ENCODE data around the gene WDR76.
"Not testable (repeated sequence)": the region's sequence is repeated elsewhere in the genome, so short reads cannot be mapped to it uniquely, and the experiment has no call there.

The WDR76 gene

GRCh38 chr15:43826508-43827341 lies at the start of gene WDR76:
WDR76 (plus strand) TSS chr15:43827002; CDS start chr15:43827033, 31 bp downstream.
- peak; percentile 2 for DNase-seq

DNA sequence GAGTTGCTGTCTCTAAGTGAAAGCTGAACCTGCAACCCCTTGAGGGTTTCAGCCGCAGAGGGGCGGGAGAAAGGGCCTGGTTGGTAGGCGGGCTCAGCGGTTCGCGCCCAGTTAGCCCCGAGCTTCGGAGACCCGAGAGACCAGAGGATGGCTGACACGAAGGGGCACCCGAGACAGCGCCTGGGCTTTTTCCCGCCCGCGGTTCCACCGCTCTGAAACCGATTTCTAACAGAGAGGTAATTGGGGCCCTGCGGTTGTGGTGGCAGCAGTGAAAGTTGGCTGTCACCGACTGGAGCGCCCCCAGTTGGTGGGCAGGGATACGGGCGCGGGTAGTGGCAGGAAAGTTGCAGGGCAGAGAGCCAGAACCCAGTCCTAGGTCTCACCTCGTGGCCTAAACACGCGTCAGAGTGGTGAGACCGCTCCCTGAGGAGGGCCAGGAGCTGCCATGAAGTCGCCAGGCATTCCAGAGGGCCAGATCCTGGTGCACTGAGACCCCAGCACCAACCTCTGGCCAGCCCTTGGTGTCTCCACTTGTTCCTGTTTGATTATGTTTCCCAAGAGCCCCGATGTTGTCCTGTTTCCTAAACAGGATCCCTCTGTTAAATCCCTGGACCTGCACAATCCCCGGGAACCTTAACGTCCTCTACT lies 49.4 kb upstream of the WDR76 start:
- no peak for DNase-seq

GRCh38 chr15:43779016-43779415 lies 47.8 kb upstream of the WDR76 start:
- no peak for DNase-seq

DNA sequence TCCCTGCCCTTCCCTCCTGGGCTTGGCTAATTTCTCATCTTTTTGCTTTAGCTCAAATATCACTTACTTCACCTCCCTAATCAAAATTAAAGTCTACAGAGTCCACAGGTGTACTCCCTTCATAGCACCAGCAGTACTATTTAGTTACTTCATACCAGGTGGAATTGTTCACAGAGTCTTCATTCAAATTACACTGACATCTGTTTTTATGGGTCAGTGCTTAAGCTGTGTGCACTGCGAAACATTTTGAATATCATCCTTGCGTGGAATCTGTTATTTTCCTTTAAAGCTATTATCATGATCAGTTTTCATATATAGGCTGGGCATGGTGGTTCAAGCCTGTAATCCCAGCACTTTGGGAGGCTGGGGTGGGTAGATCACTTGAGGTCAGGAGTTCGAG lies 37.4 kb upstream of the WDR76 start:
- no peak for DNase-seq

- peak; percentile 68 for DNase-seq
Measured at GRCh38 chr15:43791993-43792760, 34.6 kb upstream of the WDR76 start, which contains the start of gene SERF2. SERF2 (plus strand) TSS chr15:43792320; CDS start chr15:43792377, 57 bp downstream.

- no peak for DNase-seq
Measured at GRCh38 chr15:43792761-43793476, 33.9 kb upstream of the WDR76 start.

DNA sequence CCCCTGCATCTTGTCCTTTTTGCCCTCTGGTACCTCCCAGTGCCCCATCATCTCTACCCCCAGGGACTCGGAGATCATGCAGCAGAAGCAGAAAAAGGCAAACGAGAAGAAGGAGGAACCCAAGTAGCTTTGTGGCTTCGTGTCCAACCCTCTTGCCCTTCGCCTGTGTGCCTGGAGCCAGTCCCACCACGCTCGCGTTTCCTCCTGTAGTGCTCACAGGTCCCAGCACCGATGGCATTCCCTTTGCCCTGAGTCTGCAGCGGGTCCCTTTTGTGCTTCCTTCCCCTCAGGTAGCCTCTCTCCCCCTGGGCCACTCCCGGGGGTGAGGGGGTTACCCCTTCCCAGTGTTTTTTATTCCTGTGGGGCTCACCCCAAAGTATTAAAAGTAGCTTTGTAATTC lies 33.2 kb upstream of the WDR76 start:
- DNase-seq: no peak

GRCh38 chr15:43794269-43795037 lies 32.3 kb upstream of the WDR76 start:
- no peak for DNase-seq

DNA sequence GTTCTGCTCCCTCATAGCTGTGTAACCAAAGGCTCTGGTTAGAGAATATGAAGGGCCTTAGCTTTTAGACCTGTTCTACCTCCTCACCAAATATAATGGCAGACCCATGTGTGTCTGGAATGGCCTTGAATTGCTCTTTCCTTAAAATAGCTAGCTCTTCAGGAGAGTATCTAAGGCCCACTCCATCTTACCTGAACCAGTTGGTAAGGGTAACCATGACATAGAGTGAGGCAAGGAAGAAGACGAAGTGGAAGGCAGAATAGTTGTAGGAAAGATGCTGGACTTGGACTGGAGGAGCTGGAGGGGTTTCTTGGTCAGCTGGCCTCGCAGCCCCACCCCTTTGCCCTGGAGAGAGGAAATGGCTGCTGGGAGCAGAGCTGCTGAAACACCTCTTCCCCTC lies 31.6 kb upstream of the WDR76 start:
- DNase-seq: no peak

- DNase-seq: no peak
Measured at GRCh38 chr15:43795997-43796396, 30.8 kb upstream of the WDR76 start.

DNA sequence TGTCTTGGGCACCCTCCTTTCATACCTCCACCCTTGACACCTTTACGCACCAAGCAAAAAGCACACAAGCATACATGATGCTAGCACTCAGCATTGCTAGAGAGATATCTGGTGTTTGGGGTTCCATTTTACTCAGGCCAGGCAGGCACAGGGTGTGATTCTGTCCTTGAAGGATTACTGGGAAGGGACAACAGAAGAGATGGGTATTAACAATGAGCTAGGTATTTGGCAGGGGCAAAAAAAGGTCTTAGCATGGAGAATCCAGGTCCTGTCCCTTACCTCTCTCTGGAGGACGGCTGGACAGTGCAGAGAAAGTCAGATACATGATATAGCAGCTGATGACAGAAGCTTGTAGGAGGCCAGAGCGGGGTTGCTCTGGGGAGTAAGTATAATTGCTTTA lies 30.2 kb upstream of the WDR76 start:
- no peak for DNase-seq

GRCh38 chr15:43799209-43799944 lies 27.4 kb upstream of the WDR76 start:
- peak; percentile 16 for DNase-seq

DNA sequence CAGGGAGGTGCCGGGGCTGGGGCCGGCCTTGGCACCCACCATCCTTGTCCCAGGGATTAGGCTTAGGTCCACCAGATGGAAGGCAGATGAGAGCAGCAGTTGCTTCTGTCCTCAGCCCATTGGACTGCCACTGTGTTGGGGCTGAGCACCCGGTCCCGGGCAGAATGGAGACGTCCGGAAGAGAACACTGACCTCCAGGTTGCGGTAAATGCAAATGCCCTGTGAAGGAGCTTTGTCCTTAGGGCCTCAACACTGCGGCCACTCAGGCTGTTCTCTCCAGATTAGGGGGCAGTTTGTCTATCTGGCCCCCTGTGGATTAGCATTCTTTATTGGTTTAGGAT lies 26.9 kb upstream of the WDR76 start, which contains the start of gene SERINC4:
Gene SERINC4 (minus strand): TSS at position 276 of the 341 bp plus-strand sequence. CDS start 234 bp downstream, at position 42.
- no peak for DNase-seq

- no peak for DNase-seq
Measured at GRCh38 chr15:43800286-43801141, 26.3 kb upstream of the WDR76 start, which contains the start of gene HYPK. HYPK (plus strand) TSS chr15:43800599; CDS start chr15:43800623, 24 bp downstream.

DNA sequence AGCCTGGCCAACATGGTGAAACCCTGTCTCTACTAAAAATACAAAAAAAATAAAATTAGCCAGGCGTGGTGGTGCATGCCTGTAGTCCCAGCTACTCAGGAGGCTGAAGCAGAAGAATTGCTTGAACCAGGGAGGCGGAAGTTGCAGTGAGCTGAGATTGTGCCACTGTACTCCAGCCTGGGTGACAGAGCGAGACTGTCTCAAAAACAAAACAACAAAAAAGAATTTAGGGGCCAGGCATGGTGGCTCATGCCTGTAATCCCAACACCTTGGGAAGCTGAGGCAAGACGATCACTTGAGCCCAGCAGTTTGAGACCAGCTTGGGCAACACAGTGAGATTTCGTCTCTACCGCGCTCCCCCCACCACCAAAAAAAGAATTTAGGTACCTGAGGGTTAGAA lies 24.1 kb upstream of the WDR76 start:
- DNase-seq: not testable (repeated sequence)

- no peak for DNase-seq
Measured at GRCh38 chr15:43808435-43808950, 18.3 kb upstream of the WDR76 start.

DNA sequence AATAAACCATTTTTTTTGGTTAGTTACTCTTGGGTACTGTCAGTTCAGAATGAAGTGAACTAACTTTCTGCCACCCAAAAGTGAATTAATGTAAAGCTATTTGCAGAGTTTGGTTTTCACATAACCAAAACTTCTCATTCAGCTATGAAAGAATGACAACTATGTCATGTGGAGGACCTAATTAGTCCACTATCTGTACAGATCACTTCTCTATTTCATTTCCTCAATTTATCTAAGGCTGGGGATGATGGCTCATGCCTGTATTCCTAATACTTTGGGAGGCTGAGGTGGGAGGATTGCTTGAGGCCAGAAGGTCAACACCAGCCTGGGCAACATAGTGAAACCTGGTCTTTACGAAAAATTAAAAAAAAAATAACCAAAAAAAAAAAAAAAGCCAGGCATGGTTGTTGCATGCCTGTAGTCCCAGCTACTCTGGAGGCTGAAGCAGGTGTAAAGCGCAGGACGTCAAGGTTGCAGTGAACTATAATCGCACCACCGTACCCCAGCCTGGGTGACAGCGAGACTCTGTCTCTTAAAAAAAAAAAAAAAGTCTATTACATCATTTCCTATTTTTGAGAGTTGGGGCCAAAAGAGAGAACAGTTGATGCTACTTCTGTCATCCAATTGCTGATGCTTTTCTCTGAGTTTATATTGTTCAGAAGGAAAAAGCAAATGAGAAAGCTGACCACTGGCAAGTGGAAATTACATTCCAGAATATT lies 17.7 kb upstream of the WDR76 start:
- DNase-seq: no peak

DNA sequence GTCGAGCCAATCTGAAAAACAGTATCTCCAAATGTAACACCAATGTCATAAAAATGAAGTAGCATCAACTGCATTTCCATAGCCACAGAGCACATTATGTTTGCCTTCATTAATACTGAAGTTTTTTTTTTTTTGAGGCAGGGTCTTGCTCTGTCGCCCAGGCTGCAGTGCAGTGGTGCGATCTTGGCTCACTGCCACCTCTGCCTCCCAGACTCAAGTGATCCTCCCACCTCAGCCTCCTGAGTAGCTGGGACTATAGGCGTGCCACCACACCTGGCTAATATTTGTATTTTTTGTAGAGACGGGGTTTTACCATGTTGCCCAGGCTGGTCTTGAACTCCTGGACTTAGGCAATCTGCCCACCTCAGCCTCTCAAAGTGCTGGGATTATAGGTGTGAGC lies 11.7 kb upstream of the WDR76 start:
- DNase-seq: not testable (repeated sequence)

- DNase-seq: no peak
Measured at GRCh38 chr15:43821505-43821904, 5.3 kb upstream of the WDR76 start.
